RPMI7951 (cell line): ENCODE results near the gene AGR3. TPM values are rescaled to one million over a fixed set of nuclear protein-coding genes. Genes with fewer than 3 reads are reported as not detected.
"Not testable (repeated sequence)": the region's sequence is repeated elsewhere in the genome, so short reads cannot be mapped to it uniquely, and the experiment has no call there.

Source experiments
- DNase-seq: peaks from one replicate; pipeline ENCODE4 v3.0.0-alpha.2; 2012; ENCODE audit warnings: low read depth
- total RNA-seq: library from RNA; depleted of rRNA; stranded (reverse); fragments of >200 nt; shearing (Covaris generic); gene quantifications from 2 replicates; pipeline ENCODE4 v1.2.3, GENCODE V29; 2014

The AGR3 gene
- total RNA-seq, 1 experiment from 2014 or later, result not detected

- no peak for DNase-seq
These were observed 10.3 kb upstream of the AGR3 start for GRCh38 chr7:16891874-16892643.

GRCh38 chr7:16891338-16891737 is 9.6 kb upstream of the AGR3 start:
- peak; percentile 68 for DNase-seq

GRCh38 chr7:16889851-16890415 is 8.2 kb upstream of the AGR3 start:
- no peak for DNase-seq

- DNase-seq, result no peak
These were observed 7.5 kb upstream of the AGR3 start for GRCh38 chr7:16889305-16889704.

GRCh38 chr7:16883918-16884317 is 2.1 kb upstream of the AGR3 start:
- no peak for DNase-seq

GRCh38 chr7:16880554-16880953 is 1.2 kb downstream of the AGR3 start:
- DNase-seq, result no peak

- DNase-seq, result no peak
These were observed 2.6 kb downstream of the AGR3 start for GRCh38 chr7:16879181-16879580.

- DNase-seq, result no peak
These were observed 5.9 kb downstream of the AGR3 start for GRCh38 chr7:16875861-16876260.

GRCh38 chr7:16874066-16874465 is 7.7 kb downstream of the AGR3 start:
- no peak for DNase-seq

GRCh38 chr7:16867328-16867727 is 14.5 kb downstream of the AGR3 start:
- DNase-seq, result no peak

- not testable (repeated sequence) for DNase-seq
These were observed 28.6 kb downstream of the AGR3 start for GRCh38 chr7:16853189-16853588.

- DNase-seq, result no peak
These were observed 30.0 kb downstream of the AGR3 start for GRCh38 chr7:16851829-16852228.

GRCh38 chr7:16850614-16851466 is 30.9 kb downstream of the AGR3 start:
- no peak for DNase-seq

GRCh38 chr7:16849296-16850148 is 32.3 kb downstream of the AGR3 start:
- no peak for DNase-seq

- DNase-seq, result peak; percentile 13
These were observed 34.4 kb downstream of the AGR3 start for GRCh38 chr7:16847381-16847860.

- DNase-seq, result no peak
These were observed 35.1 kb downstream of the AGR3 start for GRCh38 chr7:16846601-16847165.

GRCh38 chr7:16845746-16846145 is 36.0 kb downstream of the AGR3 start:
- DNase-seq, result no peak

GRCh38 chr7:16841681-16842080 is 40.1 kb downstream of the AGR3 start:
- no peak for DNase-seq

- no peak for DNase-seq
These were observed 41.7 kb downstream of the AGR3 start for GRCh38 chr7:16840094-16840493.

- peak; percentile 15 for DNase-seq
These were observed 42.1 kb downstream of the AGR3 start for GRCh38 chr7:16839646-16840045.

- no peak for DNase-seq
These were observed 42.9 kb downstream of the AGR3 start for GRCh38 chr7:16838891-16839290.
